ENCODE data around the gene MAPK1IP1L. TPM values are rescaled to one million over a fixed set of nuclear protein-coding genes. Genes with fewer than 3 reads are reported as not detected.
A peak's percentile ranks its signal among the peaks of the same experiment; 100 is the strongest.

The MAPK1IP1L gene
- total RNA-seq (2021) (54.3 and 79.7 TPM in 2 replicates), Bru-seq, nascent RNA (percentile 98 among the genes with signal in this experiment), BruChase-seq, experiment 1, labeled RNA remaining after a 2-hour chase (percentile 99 among the genes with signal in this experiment), BruChase-seq, experiment 2, labeled RNA remaining after a 6-hour chase (percentile 98 among the genes with signal in this experiment)
- long read RNA-seq, partial matches to known transcripts, result 18 of 128 reads
- long read RNA-seq, other reads (novel, unspliced or antisense), result 110 of 128 reads

- Histone ChIP-seq H3K4me2 (peak within 1 kb of the TSS; percentile 95), H3K9me3 (ENCODE audit: insufficient read depth, low read depth) (no peaks in the 10 kb centered on the region), H3K9me2 (ENCODE audit: insufficient read depth) (no peaks in the 10 kb centered on the region; the same call in 1 of the 2 replicates), H4K20me1 (ENCODE audit: insufficient read depth) (peaks cover 43% of the 10 kb centered on the region), H3K27ac (peak within 1 kb of the TSS; percentile 88), H3K36me3 (ENCODE audit: low read depth) (peaks cover 10% of the 10 kb centered on the region; the same call in 1 of the 2 replicates), H3K4me3 (peak within 1 kb of the TSS; percentile 80), H3F3A (ENCODE audit: insufficient read depth, low read depth) (peaks cover 35% of the 10 kb centered on the region), H3K27me3 (ENCODE audit: insufficient read depth, low read depth) (no peaks in the 10 kb centered on the region), H2AFZ (peak within 1 kb of the TSS; percentile 94), H3K79me2 (ENCODE audit: low read depth) (peaks cover 51% of the 10 kb centered on the region), H3K4me1 (replicated peaks; ENCODE audit: insufficient read depth) (peaks cover 17% of the 10 kb centered on the region)
- TF ChIP-seq EZH2 (IDR thresholded peaks at IDR 0.05; ENCODE audit: low read depth) (no peak), CTCF (conservative IDR thresholded peaks at IDR 0.05) (peak; percentile 94)
- intact Hi-C loops (cut with micrococcal nuclease; ENCODE audit: unreplicated experiment), result loop anchor here (1.0 to 2.0 kb wide), 2 partner anchors 25 to 52 kb away; no protein-coding TSS in a partner anchor
- ChIA-PET CTCF (interaction anchor here (0.6 to 1.6 kb wide), 7 partner anchors 21 to 1789 kb away, joined by 3 to 7 read pairs (median 3); partner anchors contain the start of genes DLGAP5, SOCS4 and WDHD1), POLR2A (ENCODE audit: unreplicated experiment) (interaction anchor here (0.5 to 1.4 kb wide), 15 partner anchors 9 to 681 kb away, joined by 3 to 5 read pairs (median 4); partner anchors contain the start of genes SAMD4A, SOCS4 and WDHD1)
- BruUV-seq (replicated peaks), result no TSS peak
- DNase-seq, result peak; percentile 88 to 97
Observed at GRCh38 chr14:55051423-55052268, at the start of gene MAPK1IP1L. Gene MAPK1IP1L, plus strand, starts transcription at chr14:55051647. Its CDS starts 10,037 bp downstream, at chr14:55061684.

GRCh38 chr14:55005071-55005470, 46.4 kb upstream of the MAPK1IP1L start:
- CTCF ChIA-PET, result no interaction called here
- H3K9me3 ChIP-seq (ENCODE audit: insufficient read depth, low read depth), result no peaks in the 10 kb centered on the region
- POLR2A ChIA-PET (ENCODE audit: unreplicated experiment), result no interaction called here

More at GRCh38 chr14:55005071-55005470, 46.4 kb upstream of the MAPK1IP1L start:
- Histone ChIP-seq H3K4me3 (no peak overlapping the region), H3K4me2 (no peak overlapping the region), H4K20me1 (ENCODE audit: insufficient read depth) (no peaks in the 10 kb centered on the region), H3K4me1 (replicated peaks; ENCODE audit: insufficient read depth) (no peaks in the 10 kb centered on the region), H2AFZ (no peak overlapping the region), H3F3A (ENCODE audit: insufficient read depth, low read depth) (no peaks in the 10 kb centered on the region), H3K9me2 (ENCODE audit: insufficient read depth) (no peaks in the 10 kb centered on the region), H3K27me3 (ENCODE audit: insufficient read depth, low read depth) (no peaks in the 10 kb centered on the region), H3K27ac (no peak overlapping the region), H3K79me2 (ENCODE audit: low read depth) (no peaks in the 10 kb centered on the region), H3K36me3 (ENCODE audit: low read depth) (peaks cover 11% of the 10 kb centered on the region)
- TF ChIP-seq CTCF (conservative IDR thresholded peaks at IDR 0.05) (no peak), EZH2 (IDR thresholded peaks at IDR 0.05; ENCODE audit: low read depth) (no peak)
- intact Hi-C loops (cut with micrococcal nuclease; ENCODE audit: unreplicated experiment), result no loop called here
- BruUV-seq (replicated peaks), result no TSS peak
- DNase-seq, result no peak
